Tibial nerve (tissue), 4 donors: Measurements from ENCODE around the gene GHR. TPM values are rescaled to one million over a fixed set of nuclear protein-coding genes. Genes with fewer than 3 reads are reported as not detected.

Source experiments
- DNase-seq, 2 donors: peaks; one replicate each; pipeline ENCODE4 v3.0.0-alpha.2; 2019; ENCODE audit warnings: low spot score in 2 of 2
- H3K27ac ChIP-seq, 4 donors: fragments of 200-600 bp; sonication (generic) in 3 of 4; one replicate each; pipeline ENCODE4 v1.5.1; 2017 to 2019; ENCODE audit warnings: mild to moderate bottlenecking in 1 of 4
- H3K27me3 ChIP-seq, 2 donors: fragments of 200-600 bp; sonication (generic) in 1 of 2; one replicate each; pipeline versions ENCODE4 v1.5.1 to v1.6.0; 2017 to 2019
- H3K36me3 ChIP-seq, 3 donors: fragments of 200-600 bp; sonication (generic); one replicate each; pipeline ENCODE4 v1.5.1; 2018 to 2019
- H3K4me1 ChIP-seq, 4 donors: fragments of 200-600 bp; sonication (generic) in 3 of 4; one replicate each; pipeline ENCODE4 v1.5.1; 2017 to 2019
- H3K4me3 ChIP-seq, 4 donors: fragments of 200-600 bp; sonication (generic) in 3 of 4; one replicate each; pipeline ENCODE4 v1.5.1; 2017 to 2019; ENCODE audit warnings: mild to moderate bottlenecking in 1 of 4, moderate library complexity in 1 of 4
- H3K9me3 ChIP-seq, 4 donors: fragments of 200-600 bp; sonication (generic) in 3 of 4; one replicate each; pipeline ENCODE4 v1.5.1; 2017 to 2019
- EP300 ChIP-seq, 2 donors: sonication (generic); formaldehyde crosslinking; IDR thresholded peaks; one replicate each; pipeline ENCODE4 v1.6.1; 2017; ENCODE audit warnings: antibody characterized with exemption in 2 of 2, mild to moderate bottlenecking in 1 of 2
- POLR2A ChIP-seq, 2 donors: fragments of 450-650 bp; IDR thresholded peaks; one replicate each; pipeline ENCODE4 v1.6.1; 2017; ENCODE audit warnings: antibody characterized with exemption in 2 of 2, mild to moderate bottlenecking in 2 of 2, moderate library complexity in 2 of 2
- WGBS, 2 donors: methylation state at CpG; one replicate each; pipeline ENCODE4 v1.1.5; 2018; 5-methylcytosine and 5-hydroxymethylcytosine counted together
- total RNA-seq, 4 donors: library from RNA; depleted of rRNA; stranded (reverse); fragments of >200 nt; gene quantifications; one replicate each; pipeline ENCODE4 v1.1.0, GENCODE V29; 2016
- TF ChIP-seq, protein P1 (sequence below), 5 experiments: fragments of 200-600 bp in 3 of 5; fragments of 450-650 bp in 2 of 5; sonication (generic) in 3 of 5; IDR thresholded peaks; one replicate each; pipeline ENCODE4 v1.5.1; 2016 to 2019; ENCODE audit warnings: antibody characterized with exemption in 5 of 5, mild to moderate bottlenecking in 3 of 5, moderate library complexity in 2 of 5

GHR gene
- total RNA-seq, 4 donors from 2014 or later = 30.2 to 39.6 (median 39.2) TPM

DNA sequence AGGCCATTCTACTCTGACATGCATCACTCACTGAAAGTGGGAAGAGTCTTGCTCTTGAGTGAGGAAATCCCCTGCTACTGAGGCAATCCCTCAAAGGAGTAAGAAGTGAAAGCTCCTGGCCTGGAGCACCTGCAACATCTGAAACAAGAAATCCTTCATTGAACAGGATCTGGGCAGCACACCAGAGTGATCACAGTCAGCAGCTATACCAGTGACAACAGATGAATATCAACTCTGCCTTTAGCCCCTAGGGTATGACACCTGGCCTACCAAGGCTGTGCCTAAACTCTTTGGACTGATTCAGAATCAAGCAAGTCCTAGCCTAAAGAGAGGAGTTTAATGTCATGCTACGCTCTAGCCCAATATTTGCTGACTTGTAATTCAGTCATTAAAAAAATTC is 177.2 kb downstream of the GHR start:
- Histone ChIP-seq H3K27ac (no peak overlapping the region), H3K27me3 (no peaks in the 10 kb centered on the region), H3K36me3 (no peaks in the 10 kb centered on the region), H3K4me3 (no peak overlapping the region), H3K9me3 (no peaks in the 10 kb centered on the region), H3K4me1 (peaks cover 0 to 9% (median 0%) of the 10 kb centered on the region in 4 donors)
- WGBS, 2 donors = 92 to 100% methylated on average over 1 of the region's 1 CpG
- TF ChIP-seq EP300 (IDR thresholded peaks at IDR 0.05) (no peak), POLR2A (IDR thresholded peaks at IDR 0.05) (no peak)
- TF ChIP-seq, protein P1, sequence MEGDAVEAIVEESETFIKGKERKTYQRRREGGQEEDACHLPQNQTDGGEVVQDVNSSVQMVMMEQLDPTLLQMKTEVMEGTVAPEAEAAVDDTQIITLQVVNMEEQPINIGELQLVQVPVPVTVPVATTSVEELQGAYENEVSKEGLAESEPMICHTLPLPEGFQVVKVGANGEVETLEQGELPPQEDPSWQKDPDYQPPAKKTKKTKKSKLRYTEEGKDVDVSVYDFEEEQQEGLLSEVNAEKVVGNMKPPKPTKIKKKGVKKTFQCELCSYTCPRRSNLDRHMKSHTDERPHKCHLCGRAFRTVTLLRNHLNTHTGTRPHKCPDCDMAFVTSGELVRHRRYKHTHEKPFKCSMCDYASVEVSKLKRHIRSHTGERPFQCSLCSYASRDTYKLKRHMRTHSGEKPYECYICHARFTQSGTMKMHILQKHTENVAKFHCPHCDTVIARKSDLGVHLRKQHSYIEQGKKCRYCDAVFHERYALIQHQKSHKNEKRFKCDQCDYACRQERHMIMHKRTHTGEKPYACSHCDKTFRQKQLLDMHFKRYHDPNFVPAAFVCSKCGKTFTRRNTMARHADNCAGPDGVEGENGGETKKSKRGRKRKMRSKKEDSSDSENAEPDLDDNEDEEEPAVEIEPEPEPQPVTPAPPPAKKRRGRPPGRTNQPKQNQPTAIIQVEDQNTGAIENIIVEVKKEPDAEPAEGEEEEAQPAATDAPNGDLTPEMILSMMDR (IDR thresholded peaks at IDR 0.05) = no peak
- DNase-seq = no peak

DNA sequence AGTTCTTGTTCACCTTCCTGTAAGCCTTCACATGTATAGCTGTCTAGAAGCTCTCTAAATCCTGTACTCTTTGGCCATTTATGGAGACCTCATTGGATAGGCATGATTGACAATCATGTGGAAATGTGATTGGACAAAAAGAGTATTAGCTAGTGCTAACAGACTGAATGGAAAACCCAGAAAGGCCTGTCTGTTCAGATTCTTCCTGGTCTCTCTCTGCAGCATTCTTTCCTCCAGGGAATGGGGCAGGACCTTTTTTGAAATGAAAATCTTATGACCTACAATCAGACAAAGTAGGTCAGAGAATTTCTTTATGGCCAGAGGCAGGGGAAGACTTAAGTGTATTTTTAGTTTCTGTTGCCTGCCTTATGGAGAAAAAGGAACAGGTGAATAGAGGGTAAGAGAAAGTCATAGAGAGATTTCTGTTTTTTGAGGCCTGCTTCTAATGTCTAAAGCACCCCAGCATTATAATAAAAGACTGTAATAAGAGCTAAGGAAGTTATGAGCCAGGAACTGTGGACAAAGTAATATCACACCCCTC is 181.0 kb downstream of the GHR start:
- TF ChIP-seq POLR2A (IDR thresholded peaks at IDR 0.05) (no peak), EP300 (IDR thresholded peaks at IDR 0.05) (no peak)
- TF ChIP-seq, protein P1 (IDR thresholded peaks at IDR 0.05) = no peak
- no peaks in the 10 kb centered on the region for H3K9me3 ChIP-seq
- no peaks in the 10 kb centered on the region for H3K36me3 ChIP-seq
- no peak for DNase-seq
- no peaks in the 10 kb centered on the region for H3K4me1 ChIP-seq
- H3K4me3 ChIP-seq = no peak overlapping the region
- H3K27me3 ChIP-seq = no peaks in the 10 kb centered on the region
- no peak overlapping the region for H3K27ac ChIP-seq

DNA sequence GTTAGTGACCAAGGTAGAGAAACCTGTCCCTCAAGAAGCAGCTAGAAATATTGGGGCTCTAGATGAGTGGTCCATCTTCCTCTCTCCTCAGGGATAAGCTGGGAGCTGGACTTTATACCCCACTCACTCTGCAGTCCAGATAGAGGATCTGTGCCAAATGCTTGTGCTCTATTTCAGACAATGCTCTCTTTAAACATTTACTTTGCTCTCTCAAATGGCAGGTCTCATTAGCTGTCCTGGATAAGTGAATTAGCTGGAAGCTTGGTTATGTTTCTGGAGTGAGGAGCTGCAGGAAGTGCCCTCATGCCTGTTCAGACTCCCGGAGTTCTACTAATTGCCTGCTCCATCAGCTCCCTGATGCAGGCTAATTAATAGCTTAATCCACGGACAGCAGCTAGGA is 182.3 kb downstream of the GHR start:
- no peaks in the 10 kb centered on the region for H3K9me3 ChIP-seq
- no peak overlapping the region for H3K27ac ChIP-seq
- WGBS, 2 donors = 53 to 63% methylated on average over 2 of the region's 2 CpGs
- no peaks in the 10 kb centered on the region for H3K4me1 ChIP-seq
- TF ChIP-seq POLR2A (IDR thresholded peaks at IDR 0.05) (no peak), EP300 (IDR thresholded peaks at IDR 0.05) (no peak)
- no peak overlapping the region for H3K4me3 ChIP-seq
- DNase-seq = no peak
- H3K27me3 ChIP-seq = no peaks in the 10 kb centered on the region
- no peaks in the 10 kb centered on the region for H3K36me3 ChIP-seq

DNA sequence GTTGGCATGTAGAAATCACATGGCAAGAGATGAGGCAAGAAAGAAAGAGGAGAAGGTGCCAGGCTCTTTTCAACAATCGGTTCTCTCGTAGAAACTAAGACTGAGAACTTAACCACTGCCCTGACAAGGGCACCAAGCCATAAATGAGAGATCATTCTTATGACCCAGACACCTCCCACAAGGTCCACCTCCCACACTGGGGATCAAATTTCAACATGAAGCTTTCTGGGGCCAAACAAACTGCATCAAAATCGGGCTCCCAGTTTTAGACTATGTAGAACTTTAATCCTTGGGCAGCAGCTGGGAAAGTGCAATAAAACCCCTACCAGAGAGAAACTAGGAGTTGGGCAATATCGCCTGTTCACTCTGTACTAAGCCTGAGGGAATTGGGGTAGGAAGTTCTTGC is 183.2 kb downstream of the GHR start:
- DNase-seq = no peak
- Histone ChIP-seq H3K36me3 (no peaks in the 10 kb centered on the region), H3K4me1 (no peaks in the 10 kb centered on the region), H3K27me3 (no peaks in the 10 kb centered on the region), H3K9me3 (no peaks in the 10 kb centered on the region), H3K4me3 (no peak overlapping the region), H3K27ac (no peak overlapping the region)
- WGBS, 2 donors = 68 to 87% methylated on average over 4 of the region's 4 CpGs
- no peak for TF ChIP-seq EP300 (IDR thresholded peaks at IDR 0.05)
- TF ChIP-seq POLR2A (IDR thresholded peaks at IDR 0.05) = no peak
- TF ChIP-seq, protein P1 (IDR thresholded peaks at IDR 0.05) = no peak

DNA sequence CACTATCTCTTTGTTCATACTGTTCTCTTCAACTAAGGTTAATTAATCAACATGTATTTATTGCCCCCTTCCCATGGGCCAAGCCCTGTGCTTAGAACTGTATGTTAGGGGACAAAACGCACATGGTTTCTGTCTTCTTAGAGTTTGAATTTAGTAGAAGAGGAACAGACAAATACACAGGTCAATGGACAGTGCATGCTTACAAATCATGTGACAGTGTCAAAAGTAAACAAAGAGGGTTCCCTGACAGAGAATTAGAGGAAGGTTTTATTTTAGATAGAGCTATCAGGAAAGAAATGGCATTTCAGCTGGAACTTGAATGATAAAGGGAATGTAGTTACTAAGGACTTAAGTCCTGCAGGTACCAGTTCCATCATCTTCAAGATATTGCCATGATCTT is 188.2 kb downstream of the GHR start:
- H3K9me3 ChIP-seq = no peaks in the 10 kb centered on the region
- no peaks in the 10 kb centered on the region for H3K4me1 ChIP-seq
- 93 to 98% methylated on average over 1 of the region's 1 CpG for WGBS, 2 donors
- H3K4me3 ChIP-seq = no peak overlapping the region
- DNase-seq = no peak
- no peak for TF ChIP-seq POLR2A (IDR thresholded peaks at IDR 0.05)
- TF ChIP-seq EP300 (IDR thresholded peaks at IDR 0.05) = no peak
- TF ChIP-seq, protein P1 (IDR thresholded peaks at IDR 0.05) = no peak
- no peaks in the 10 kb centered on the region for H3K36me3 ChIP-seq
- H3K27ac ChIP-seq = no peak overlapping the region
- no peaks in the 10 kb centered on the region for H3K27me3 ChIP-seq
